ENCODE data around the gene ROR2.

ROR2 gene

DNA sequence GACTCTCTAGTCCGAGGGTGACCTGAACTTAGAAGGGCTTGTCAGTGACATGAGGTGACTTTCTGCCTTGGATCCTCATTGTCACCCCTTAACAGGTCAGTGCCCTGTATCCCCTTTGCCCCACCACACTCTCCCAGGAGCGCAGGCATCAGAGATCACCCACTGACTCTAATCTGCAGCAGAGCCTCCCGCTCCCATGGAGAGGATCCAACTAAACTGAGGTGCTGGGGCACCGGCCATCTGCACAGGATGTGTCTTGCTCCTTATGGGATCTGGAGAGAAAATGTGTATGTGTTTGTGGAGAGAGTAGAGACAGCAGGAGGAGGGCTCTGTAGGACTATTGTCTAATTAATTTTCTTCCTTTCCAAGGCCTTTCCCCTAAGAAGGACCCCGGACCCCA lies 213.7 kb downstream of the ROR2 start:
- ChIA-PET POLR2A (no interaction called here), CTCF (interaction anchor here (1.3 to 3.4 kb wide), 4 partner anchors 9 to 16 kb away, joined by 4 to 17 read pairs (median 8); no protein-coding TSS in a partner anchor)
- no peak overlapping the region for H3K4me3 ChIP-seq (ENCODE audit: low read depth, low read length)
- TF ChIP-seq, protein P1, sequence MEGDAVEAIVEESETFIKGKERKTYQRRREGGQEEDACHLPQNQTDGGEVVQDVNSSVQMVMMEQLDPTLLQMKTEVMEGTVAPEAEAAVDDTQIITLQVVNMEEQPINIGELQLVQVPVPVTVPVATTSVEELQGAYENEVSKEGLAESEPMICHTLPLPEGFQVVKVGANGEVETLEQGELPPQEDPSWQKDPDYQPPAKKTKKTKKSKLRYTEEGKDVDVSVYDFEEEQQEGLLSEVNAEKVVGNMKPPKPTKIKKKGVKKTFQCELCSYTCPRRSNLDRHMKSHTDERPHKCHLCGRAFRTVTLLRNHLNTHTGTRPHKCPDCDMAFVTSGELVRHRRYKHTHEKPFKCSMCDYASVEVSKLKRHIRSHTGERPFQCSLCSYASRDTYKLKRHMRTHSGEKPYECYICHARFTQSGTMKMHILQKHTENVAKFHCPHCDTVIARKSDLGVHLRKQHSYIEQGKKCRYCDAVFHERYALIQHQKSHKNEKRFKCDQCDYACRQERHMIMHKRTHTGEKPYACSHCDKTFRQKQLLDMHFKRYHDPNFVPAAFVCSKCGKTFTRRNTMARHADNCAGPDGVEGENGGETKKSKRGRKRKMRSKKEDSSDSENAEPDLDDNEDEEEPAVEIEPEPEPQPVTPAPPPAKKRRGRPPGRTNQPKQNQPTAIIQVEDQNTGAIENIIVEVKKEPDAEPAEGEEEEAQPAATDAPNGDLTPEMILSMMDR (IDR thresholded peaks at IDR 0.05; ENCODE audit: insufficient read depth, low read length, missing control alignments), result no peak
- no peak for DNase-seq (ENCODE audit: low read depth, low spot score)

DNA sequence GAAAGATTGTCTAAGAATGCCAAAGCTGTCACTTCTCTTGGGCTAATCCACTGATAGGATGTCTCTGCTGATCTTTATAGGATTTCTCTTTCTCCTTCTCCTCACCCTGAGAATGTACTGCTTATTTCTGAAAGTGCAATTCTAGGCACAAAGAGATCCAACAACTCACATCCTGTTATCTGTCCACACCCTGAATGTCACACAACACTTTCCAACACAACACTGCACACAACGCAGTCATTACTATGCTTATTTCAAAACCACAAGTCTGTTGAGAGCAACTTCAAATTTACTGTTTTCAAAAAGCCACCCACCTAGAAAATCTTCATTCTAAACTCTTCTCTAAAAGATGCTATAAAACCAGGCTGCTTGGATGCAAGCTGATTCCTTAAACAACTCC lies 215.0 kb downstream of the ROR2 start:
- ChIA-PET POLR2A (no interaction called here), CTCF (interaction anchor here (0.6 to 3.4 kb wide), 26 partner anchors 8 to 822 kb away, joined by 3 to 17 read pairs (median 6); partner anchors contain the start of gene ROR2)
- TF ChIP-seq, protein P1 (IDR thresholded peaks at IDR 0.05; ENCODE audit: insufficient read depth, low read length, missing control alignments), result no peak
- DNase-seq (ENCODE audit: low read depth, low spot score), result no peak
- no peak overlapping the region for H3K4me3 ChIP-seq (ENCODE audit: low read depth, low read length)

DNA sequence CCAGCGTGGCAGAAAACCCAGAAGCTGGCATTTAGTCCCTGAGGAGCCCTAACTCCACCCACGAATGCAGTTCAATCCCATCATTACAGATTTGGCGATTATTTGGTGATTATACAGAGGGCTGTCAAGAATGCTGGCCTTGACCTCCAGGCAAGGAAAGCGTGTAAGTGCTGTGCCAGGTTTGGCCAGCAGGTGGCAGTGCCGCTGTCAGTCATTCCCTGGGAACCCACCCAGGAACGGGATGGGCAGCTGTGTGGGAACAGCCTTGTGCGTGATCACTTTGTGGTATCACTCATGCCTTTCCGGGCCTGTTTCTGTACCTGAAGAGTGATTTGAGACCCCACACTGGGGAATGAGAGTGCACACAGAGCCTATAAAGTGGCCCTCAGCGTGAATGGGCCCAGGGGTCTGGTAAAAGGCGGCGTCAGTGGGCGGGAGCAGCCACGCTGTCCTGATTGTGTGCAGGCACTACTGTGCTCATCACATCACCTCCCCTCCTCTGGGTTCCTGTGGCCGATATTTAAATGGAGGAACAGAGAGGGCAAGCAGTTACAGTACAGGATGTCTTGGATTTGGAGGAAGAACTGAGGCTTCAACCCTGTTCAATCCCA lies 215.6 kb downstream of the ROR2 start:
- CTCF ChIA-PET, result interaction anchor here (0.6 to 3.4 kb wide), 29 partner anchors 7 to 822 kb away, joined by 3 to 17 read pairs (median 4); partner anchors contain the start of gene ROR2

DNA sequence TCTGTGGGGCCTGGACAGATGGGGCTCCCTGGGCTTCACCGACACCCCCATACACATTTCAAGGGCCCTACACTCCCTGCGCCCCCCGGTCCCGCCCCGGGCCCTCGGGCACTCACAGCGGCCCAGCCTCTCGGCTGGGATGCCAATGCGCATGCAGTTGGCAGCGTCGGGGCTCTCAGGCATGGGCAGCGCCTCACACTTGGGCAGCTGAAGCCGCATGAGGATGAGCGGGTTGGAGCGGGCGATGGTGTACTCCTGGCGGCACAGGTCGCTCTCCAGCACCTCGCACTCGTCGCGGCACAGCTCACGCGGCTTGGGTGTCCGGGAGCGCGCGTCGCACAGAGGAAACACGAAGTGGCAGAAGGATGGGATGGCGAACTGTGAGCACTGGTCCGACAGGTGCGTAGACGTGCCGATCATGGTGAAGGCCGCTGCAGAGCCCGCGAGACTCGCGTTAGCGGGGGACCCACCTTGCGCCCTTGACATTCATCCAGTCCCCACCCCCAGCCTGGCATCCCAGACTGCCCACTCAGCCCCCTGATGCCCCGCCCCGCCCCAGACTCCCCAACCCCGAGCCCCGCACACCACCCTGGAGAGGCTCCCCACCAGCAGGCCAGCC lies 216.9 kb downstream of the ROR2 start:
- POLR2A ChIA-PET, result no interaction called here
- TF ChIP-seq, protein P1 (IDR thresholded peaks at IDR 0.05; ENCODE audit: insufficient read depth, low read length, missing control alignments), result no peak
- no peak overlapping the region for H3K4me3 ChIP-seq (ENCODE audit: low read depth, low read length)
- CTCF ChIA-PET, result interaction anchor here (1.5 to 3.4 kb wide), 7 partner anchors 8 to 819 kb away, joined by 8 to 17 read pairs (median 11); partner anchors contain the start of gene ROR2
- no peak for DNase-seq (ENCODE audit: low read depth, low spot score)

More for the DNA sequence above, 215.6 kb downstream of the ROR2 start:
- POLR2A ChIA-PET, result no interaction called here
- H3K4me3 ChIP-seq (ENCODE audit: low read depth, low read length), result no peak overlapping the region
- DNase-seq (ENCODE audit: low read depth, low spot score), result no peak
- TF ChIP-seq, protein P1 (IDR thresholded peaks at IDR 0.05; ENCODE audit: insufficient read depth, low read length, missing control alignments), result peak; percentile 96

DNA sequence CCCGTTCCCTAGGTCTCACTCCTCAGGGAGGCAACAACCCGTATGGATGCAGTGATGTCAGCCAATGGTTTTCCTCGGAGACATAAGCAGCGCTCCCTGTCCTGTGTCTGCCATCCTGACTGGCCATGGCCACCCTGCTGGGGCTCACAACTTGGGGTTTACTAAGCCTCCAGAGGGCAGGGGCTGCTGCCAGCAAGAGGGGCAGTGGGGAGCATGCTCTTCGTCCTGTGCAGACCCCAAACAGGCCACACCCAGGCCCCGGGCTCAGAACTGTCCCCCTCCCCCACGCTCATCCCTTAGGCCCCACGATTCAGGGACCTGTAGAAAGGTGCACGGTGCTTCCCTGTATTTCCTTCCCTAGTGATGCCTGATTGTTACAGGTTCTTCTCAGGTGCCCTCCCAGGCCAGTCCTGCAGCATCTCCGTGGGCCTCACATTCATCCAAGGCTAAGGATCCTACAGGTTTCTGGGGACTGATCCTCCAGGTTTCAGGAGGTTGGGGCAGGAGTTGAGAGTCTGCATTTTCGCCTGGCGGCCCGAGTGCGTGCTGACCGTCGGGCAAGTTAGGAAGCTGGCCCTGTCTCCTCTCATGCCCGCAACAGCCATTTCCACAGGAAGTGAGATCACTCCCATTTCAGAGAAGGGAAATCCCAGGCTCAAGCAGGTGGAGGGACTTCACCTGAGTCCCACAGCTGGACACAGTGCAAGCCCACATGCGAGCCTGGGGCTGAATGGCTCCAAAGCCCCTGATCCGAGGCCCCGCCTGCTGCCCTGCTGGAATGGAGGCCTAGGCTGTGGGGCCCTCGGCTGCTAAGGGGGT lies 217.6 kb downstream of the ROR2 start:
- no peak for DNase-seq (ENCODE audit: low read depth, low spot score)
- POLR2A ChIA-PET, result no interaction called here

More for the DNA sequence above, 217.6 kb downstream of the ROR2 start:
- no peak overlapping the region for H3K4me3 ChIP-seq (ENCODE audit: low read depth, low read length)
- TF ChIP-seq, protein P1 (IDR thresholded peaks at IDR 0.05; ENCODE audit: insufficient read depth, low read length, missing control alignments), result no peak
- CTCF ChIA-PET, result interaction anchor here (1.1 to 3.3 kb wide), 3 partner anchors 27 to 818 kb away, joined by 3 to 17 read pairs (median 12); no protein-coding TSS in a partner anchor
